Erythroblast (primary cell): ENCODE results near the gene PLEKHJ1.

Experiments used
- GATA1 ChIP-seq: IDR thresholded peaks from 2 replicates; pipeline ENCODE4 v1.6.1; 2011; ENCODE audit warnings: low read depth, mild to moderate bottlenecking, control low read depth, low read length, moderate library complexity
- POLR2A ChIP-seq: IDR thresholded peaks from 2 replicates; pipeline ENCODE4 v1.6.1; 2011; ENCODE audit warnings: mild to moderate bottlenecking, low read length

- no peak for TF ChIP-seq POLR2A
- no peak for TF ChIP-seq GATA1
These were observed 38.9 kb upstream of the PLEKHJ1 start for GRCh38 chr19:2274931-2275535.
